ENCODE measurements around the gene TLN1. TPM values are rescaled to one million over a fixed set of nuclear protein-coding genes. Genes with fewer than 3 reads are reported as not detected.

The TLN1 gene
- total RNA-seq, 1 donor from 2014 or later, result 684 TPM

DNA sequence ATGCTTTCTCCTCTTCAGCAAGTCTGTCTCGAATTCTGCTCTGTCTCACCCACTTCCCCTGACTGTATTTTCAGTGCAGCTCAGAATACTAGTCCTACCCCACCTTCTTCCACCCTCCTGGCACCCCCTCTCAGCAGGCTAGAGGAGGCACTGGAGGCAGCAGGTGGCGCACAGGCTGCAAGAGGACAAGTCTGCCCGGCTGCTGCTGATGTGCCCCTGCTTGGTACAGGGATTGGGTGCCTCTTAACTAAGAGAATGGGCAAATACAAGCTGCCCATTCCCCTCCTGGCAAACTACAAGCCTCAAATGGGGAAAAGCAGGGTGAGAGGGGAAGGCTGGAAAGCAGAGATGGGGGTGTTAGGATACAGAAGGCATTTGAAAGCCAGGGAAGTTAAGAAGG is 5.1 kb downstream of the TLN1 start:
- no peak overlapping the region for H3K27ac Mint-ChIP-seq (ENCODE audit: unreplicated experiment)
- TF ChIP-seq, protein P1, sequence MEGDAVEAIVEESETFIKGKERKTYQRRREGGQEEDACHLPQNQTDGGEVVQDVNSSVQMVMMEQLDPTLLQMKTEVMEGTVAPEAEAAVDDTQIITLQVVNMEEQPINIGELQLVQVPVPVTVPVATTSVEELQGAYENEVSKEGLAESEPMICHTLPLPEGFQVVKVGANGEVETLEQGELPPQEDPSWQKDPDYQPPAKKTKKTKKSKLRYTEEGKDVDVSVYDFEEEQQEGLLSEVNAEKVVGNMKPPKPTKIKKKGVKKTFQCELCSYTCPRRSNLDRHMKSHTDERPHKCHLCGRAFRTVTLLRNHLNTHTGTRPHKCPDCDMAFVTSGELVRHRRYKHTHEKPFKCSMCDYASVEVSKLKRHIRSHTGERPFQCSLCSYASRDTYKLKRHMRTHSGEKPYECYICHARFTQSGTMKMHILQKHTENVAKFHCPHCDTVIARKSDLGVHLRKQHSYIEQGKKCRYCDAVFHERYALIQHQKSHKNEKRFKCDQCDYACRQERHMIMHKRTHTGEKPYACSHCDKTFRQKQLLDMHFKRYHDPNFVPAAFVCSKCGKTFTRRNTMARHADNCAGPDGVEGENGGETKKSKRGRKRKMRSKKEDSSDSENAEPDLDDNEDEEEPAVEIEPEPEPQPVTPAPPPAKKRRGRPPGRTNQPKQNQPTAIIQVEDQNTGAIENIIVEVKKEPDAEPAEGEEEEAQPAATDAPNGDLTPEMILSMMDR (IDR thresholded peaks at IDR 0.05), result peak; percentile 53
- peaks cover 16% of the 10 kb centered on the region for H3K4me1 Mint-ChIP-seq (ENCODE audit: low read depth)
- no peaks in the 10 kb centered on the region for H3K27me3 Mint-ChIP-seq (ENCODE audit: low read depth)
- no peak overlapping the region for H3K4me3 Mint-ChIP-seq (ENCODE audit: unreplicated experiment)
- DNase-seq (ENCODE audit: low spot score), result no peak
- H3K9me3 Mint-ChIP-seq (ENCODE audit: low read depth), result no peaks in the 10 kb centered on the region
- H3K36me3 Mint-ChIP-seq (ENCODE audit: low read depth), result peaks cover 38% of the 10 kb centered on the region

DNA sequence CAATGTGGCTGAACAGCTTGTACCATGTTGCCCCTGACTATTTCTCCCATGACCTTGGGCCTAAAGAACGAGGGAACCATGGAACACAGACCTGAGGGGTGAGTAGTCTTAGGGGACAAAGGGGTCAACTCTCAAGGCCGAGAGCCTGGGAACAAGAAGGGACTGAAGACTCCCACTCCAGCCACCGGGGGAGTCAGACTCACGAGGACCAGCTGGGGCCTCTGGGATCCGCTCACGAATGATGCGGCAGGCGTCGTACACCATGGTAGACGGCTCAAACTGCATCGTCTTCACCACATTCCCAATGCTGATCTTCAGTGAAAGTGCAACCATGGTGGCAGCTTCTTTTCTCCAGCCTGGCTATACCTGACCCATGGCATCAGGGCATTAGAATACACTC is 6.6 kb downstream of the TLN1 start:
- no peaks in the 10 kb centered on the region for H3K27me3 Mint-ChIP-seq (ENCODE audit: low read depth)
- H3K27ac Mint-ChIP-seq (ENCODE audit: unreplicated experiment), result no peak overlapping the region
- H3K9me3 Mint-ChIP-seq (ENCODE audit: low read depth), result no peaks in the 10 kb centered on the region
- TF ChIP-seq, protein P1 (IDR thresholded peaks at IDR 0.05), result no peak
- H3K36me3 Mint-ChIP-seq (ENCODE audit: low read depth), result peaks cover 39% of the 10 kb centered on the region
- no peak for DNase-seq (ENCODE audit: low spot score)
- no peak overlapping the region for H3K4me3 Mint-ChIP-seq (ENCODE audit: unreplicated experiment)
- H3K4me1 Mint-ChIP-seq (ENCODE audit: low read depth), result peaks cover 8% of the 10 kb centered on the region

DNA sequence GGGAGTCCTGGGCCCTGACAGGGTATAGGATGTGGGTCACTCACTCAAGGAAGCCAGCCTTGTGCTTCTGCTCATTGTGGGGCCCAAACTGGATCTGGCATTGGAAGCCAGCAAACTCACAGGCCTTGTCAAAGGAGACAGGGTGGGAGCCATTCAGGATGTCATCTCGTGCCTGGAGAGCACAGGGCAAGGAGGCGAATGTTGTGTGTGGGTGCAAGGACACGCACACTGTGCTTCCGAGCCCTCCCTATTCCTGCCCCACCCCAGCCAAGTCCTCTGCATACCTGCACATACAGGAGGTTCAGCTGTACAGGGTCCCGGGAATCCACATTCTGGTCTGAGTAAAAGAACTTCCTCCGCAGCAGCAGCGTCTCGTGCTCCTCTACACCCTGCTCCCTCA is 8.1 kb downstream of the TLN1 start:
- H3K4me1 Mint-ChIP-seq (ENCODE audit: low read depth), result peaks cover 8% of the 10 kb centered on the region
- H3K9me3 Mint-ChIP-seq (ENCODE audit: low read depth), result no peaks in the 10 kb centered on the region
- no peaks in the 10 kb centered on the region for H3K27me3 Mint-ChIP-seq (ENCODE audit: low read depth)
- H3K27ac Mint-ChIP-seq (ENCODE audit: unreplicated experiment), result peak overlapping the region; percentile 2
- DNase-seq (ENCODE audit: low spot score), result no peak
- peaks cover 49% of the 10 kb centered on the region for H3K36me3 Mint-ChIP-seq (ENCODE audit: low read depth)
- TF ChIP-seq, protein P1 (IDR thresholded peaks at IDR 0.05), result no peak
- H3K4me3 Mint-ChIP-seq (ENCODE audit: unreplicated experiment), result no peak overlapping the region

DNA sequence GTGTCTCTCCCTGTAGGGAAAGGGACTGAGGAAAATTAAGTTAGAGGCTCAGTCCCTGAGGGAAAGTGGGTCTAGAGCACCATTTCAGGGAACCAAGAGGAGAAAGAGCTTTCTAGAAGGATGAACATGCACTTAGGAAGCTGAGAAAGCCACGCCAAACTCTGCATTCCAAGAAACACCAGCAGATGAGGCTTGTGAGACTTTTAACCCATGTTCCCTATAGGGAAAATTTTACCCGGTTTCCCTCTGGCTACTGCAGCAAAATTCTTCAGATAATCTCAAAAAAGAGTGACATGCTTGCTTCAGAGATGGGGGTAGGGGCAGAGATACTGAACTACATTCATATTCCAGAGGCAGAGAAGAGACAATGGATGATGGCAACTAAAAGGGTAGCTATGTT is 8.6 kb downstream of the TLN1 start:
- Mint-ChIP-seq H3K36me3 (ENCODE audit: low read depth) (peaks cover 49% of the 10 kb centered on the region), H3K27me3 (ENCODE audit: low read depth) (no peaks in the 10 kb centered on the region), H3K9me3 (ENCODE audit: low read depth) (no peaks in the 10 kb centered on the region), H3K27ac (ENCODE audit: unreplicated experiment) (no peak overlapping the region), H3K4me3 (ENCODE audit: unreplicated experiment) (no peak overlapping the region), H3K4me1 (ENCODE audit: low read depth) (peaks cover 8% of the 10 kb centered on the region)
- DNase-seq (ENCODE audit: low spot score), result no peak
- TF ChIP-seq, protein P1 (IDR thresholded peaks at IDR 0.05), result no peak

DNA sequence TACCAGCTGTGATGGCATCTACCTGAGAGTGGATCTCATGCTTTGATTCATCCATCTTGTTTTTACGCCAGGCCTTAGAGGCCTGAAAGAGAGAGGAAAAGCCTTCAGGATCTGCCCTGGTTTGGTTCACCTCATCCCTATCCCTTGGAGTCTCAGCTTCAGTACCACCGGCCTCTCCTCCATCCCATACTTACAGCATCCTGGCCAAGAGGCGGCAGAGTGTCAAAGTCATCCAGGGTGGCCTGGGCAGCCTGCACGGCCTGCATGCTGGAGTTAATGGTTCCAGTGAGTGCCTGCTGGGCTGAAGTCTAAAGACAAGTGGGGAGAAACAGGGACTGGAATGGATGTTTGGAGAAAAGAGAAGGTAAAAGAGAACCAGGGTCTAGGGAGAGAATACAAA is 12.4 kb downstream of the TLN1 start:
- H3K36me3 Mint-ChIP-seq (ENCODE audit: low read depth), result peaks cover 71% of the 10 kb centered on the region
- H3K9me3 Mint-ChIP-seq (ENCODE audit: low read depth), result no peaks in the 10 kb centered on the region
- H3K27ac Mint-ChIP-seq (ENCODE audit: unreplicated experiment), result peak overlapping the region; percentile 53
- no peak overlapping the region for H3K4me3 Mint-ChIP-seq (ENCODE audit: unreplicated experiment)
- no peak for DNase-seq (ENCODE audit: low spot score)
- H3K4me1 Mint-ChIP-seq (ENCODE audit: low read depth), result peaks cover 2% of the 10 kb centered on the region
- TF ChIP-seq, protein P1 (IDR thresholded peaks at IDR 0.05), result no peak
- H3K27me3 Mint-ChIP-seq (ENCODE audit: low read depth), result no peaks in the 10 kb centered on the region
